HL-60 (cell line): ENCODE measurements around the gene L3MBTL4.

Experiments
- CTCF ChIP-seq: IDR thresholded peaks from one replicate; pipeline ENCODE4 v1.5.1; 2011; ENCODE audit warnings: low read length, control low read depth, inconsistent platforms; ENCODE audit not compliant: insufficient read depth
- GABPA ChIP-seq: IDR thresholded peaks from 2 replicates; pipeline ENCODE4 v1.6.1; 2012; ENCODE audit warnings: low read depth
- REST ChIP-seq: IDR thresholded peaks from 2 replicates; pipeline ENCODE4 v1.6.1; 2012; ENCODE audit warnings: low read depth; ENCODE audit not compliant: insufficient replicate concordance
- SPI1 ChIP-seq: IDR thresholded peaks from 2 replicates; pipeline ENCODE4 v1.6.1; 2012; ENCODE audit warnings: low read depth, mild to moderate bottlenecking, borderline replicate concordance

GRCh38 chr18:6004683-6005082 is 410.0 kb downstream of the L3MBTL4 start:
- TF ChIP-seq CTCF: no peak
- no peak for TF ChIP-seq REST
- TF ChIP-seq GABPA: no peak
- no peak for TF ChIP-seq SPI1
